ENCODE measurements around the gene GOLT1B.

- TF ChIP-seq, protein P1, sequence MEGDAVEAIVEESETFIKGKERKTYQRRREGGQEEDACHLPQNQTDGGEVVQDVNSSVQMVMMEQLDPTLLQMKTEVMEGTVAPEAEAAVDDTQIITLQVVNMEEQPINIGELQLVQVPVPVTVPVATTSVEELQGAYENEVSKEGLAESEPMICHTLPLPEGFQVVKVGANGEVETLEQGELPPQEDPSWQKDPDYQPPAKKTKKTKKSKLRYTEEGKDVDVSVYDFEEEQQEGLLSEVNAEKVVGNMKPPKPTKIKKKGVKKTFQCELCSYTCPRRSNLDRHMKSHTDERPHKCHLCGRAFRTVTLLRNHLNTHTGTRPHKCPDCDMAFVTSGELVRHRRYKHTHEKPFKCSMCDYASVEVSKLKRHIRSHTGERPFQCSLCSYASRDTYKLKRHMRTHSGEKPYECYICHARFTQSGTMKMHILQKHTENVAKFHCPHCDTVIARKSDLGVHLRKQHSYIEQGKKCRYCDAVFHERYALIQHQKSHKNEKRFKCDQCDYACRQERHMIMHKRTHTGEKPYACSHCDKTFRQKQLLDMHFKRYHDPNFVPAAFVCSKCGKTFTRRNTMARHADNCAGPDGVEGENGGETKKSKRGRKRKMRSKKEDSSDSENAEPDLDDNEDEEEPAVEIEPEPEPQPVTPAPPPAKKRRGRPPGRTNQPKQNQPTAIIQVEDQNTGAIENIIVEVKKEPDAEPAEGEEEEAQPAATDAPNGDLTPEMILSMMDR (conservative IDR thresholded peaks at IDR 0.05; ENCODE audit: low read depth, low read length), result no peak
- TF ChIP-seq EZH2 (IDR thresholded peaks at IDR 0.05; ENCODE audit: borderline replicate concordance, low read depth, low read length, poor library complexity, severe bottlenecking), result no peak
Measured at GRCh38 chr12:21499765-21500164, 1.8 kb upstream of the GOLT1B start.

Measured in A673 (cell line).